Activated T-cell treated with anti-CD3 and anti-CD28 coated beads, Interleukin-2, amount 50 U/mL, for 4 hours (primary cell): Measurements from ENCODE around the gene MKNK2. TPM values are rescaled to one million over a fixed set of nuclear protein-coding genes. Genes with fewer than 3 reads are reported as not detected.
A peak's percentile ranks its signal among the peaks of the same experiment; 100 is the strongest.

Experiments used
- ATAC-seq, 2 donors: fragments of 200-7000 bp; cut with Tn5 transposase; one replicate each; pipeline ENCODE4 v1.10.0; 2021
- DNase-seq: peaks from one replicate; pipeline ENCODE4 v3.0.0-alpha.2; 2020
- H3K27me3 Mint-ChIP-seq: one replicate; pipeline ENCODE4 v1.8.0; 2021; ENCODE audit warnings: low read depth, mixed read lengths
- H3K36me3 Mint-ChIP-seq: one replicate; pipeline ENCODE4 v1.8.0; 2022; ENCODE audit warnings: mixed read lengths; ENCODE audit not compliant: insufficient read depth
- H3K4me1 Mint-ChIP-seq: one replicate; pipeline ENCODE4 v1.8.0; 2021; ENCODE audit warnings: low read depth, mixed read lengths
- H3K4me3 Mint-ChIP-seq: one replicate; pipeline ENCODE4 v1.8.0; 2021; ENCODE audit warnings: mild to moderate bottlenecking, moderate library complexity, mixed read lengths
- H3K9me3 Mint-ChIP-seq: one replicate; pipeline ENCODE4 v1.8.0; 2021; ENCODE audit warnings: mixed read lengths
- total RNA-seq, 3 donors: library from RNA; stranded (reverse); gene quantifications; one replicate each; pipeline ENCODE4 v1.2.1, GENCODE V29; 2021

MKNK2 gene
- total RNA-seq, 3 donors from 2014 or later, result 122 to 130 (median 128) TPM

DNA sequence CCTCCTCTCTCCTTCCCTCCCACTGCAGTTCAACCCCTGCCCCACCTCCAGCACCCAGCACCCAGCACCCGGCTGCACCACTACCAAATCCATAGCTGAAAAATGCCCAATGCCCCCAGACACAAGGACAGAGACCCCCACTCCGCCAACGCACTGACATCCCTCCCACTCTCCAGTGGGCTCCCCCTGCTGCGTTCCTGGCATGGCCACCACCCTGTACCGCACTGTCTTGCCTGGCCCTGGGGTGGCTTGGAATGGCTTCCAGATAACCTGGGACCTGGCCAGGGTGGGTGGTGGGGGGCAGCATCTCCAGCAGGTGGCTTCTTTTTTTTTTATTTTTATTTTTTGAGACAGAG is 5.8 kb upstream of the MKNK2 start:
- no peaks in the 10 kb centered on the region for H3K36me3 Mint-ChIP-seq
- H3K27me3 Mint-ChIP-seq, result no peaks in the 10 kb centered on the region
- DNase-seq (no peak), ATAC-seq (no peak)
- H3K9me3 Mint-ChIP-seq, result no peaks in the 10 kb centered on the region
- peaks cover 53% of the 10 kb centered on the region for H3K4me1 Mint-ChIP-seq
- H3K4me3 Mint-ChIP-seq, result no peak overlapping the region

DNA sequence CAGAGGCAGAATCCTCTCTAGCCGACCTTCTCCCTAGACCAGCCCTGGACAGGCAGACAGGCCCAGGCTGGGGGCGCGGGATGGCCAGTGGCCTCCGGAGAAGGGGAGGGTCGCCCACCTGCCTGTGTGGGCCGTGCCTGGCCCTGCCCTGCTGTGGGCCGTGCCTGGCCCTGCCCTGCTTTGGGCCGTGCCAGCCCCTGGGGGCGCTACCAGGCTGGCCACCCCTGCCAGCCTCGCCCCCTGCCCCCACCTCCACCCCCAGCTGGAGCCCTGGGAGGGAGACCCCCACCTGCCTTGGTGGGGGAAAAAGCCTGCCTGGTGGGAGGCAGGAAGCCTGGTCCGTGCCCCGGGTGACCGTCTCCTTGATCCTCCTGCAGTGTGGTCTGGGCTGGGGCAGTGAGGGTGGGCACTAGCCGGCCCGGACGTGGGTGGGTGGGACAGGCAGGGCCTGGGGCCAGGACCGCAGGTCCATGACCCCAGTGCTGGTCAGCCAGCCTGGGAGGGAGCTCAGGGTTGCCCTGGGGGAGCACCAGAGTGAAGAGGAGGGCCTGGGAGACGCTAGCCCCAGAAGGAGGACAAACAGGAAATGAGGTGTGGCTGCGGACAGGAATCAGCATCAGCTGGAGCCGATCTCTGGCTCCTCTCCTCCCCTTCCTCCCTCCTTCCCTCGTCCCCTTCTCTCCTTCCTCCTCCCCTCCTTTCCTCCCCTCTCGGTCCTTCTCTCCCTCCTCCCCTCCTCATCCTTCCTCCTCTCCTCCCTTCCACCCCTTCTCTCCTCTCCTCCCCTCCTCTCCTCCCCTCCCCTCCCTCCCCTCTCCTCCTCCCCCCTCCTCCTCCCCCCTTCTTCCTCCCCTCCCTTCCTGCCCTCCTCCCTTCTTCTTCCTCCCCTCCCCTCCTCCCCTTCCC is 5.1 kb upstream of the MKNK2 start:
- Mint-ChIP-seq H3K36me3 (no peaks in the 10 kb centered on the region), H3K27me3 (no peaks in the 10 kb centered on the region), H3K4me1 (peaks cover 55% of the 10 kb centered on the region), H3K9me3 (no peaks in the 10 kb centered on the region), H3K4me3 (peak overlapping the region; percentile 42)
- no peak for DNase-seq
- no peak for ATAC-seq

DNA sequence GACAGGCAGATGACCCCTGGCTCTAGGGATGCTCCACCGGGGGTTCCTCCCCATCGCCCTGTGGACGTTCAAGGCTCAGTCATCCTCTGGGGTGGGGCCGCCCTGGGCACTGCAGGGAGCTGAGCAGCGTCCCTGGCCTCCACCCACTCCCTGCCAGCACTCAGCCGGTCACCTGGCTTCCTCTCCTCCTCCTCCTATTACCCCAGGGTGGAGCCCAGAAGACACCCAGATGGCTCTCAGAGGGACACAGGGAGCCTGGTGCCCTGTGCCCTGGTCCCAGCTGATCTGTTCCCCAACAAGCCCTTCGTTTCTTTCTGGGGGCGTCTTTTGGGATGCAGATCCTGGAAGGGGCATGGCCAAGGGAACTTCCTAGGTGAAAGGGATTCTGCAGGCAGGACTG is 3.7 kb upstream of the MKNK2 start:
- H3K36me3 Mint-ChIP-seq, result no peaks in the 10 kb centered on the region
- no peak for DNase-seq
- H3K4me1 Mint-ChIP-seq, result peaks cover 47% of the 10 kb centered on the region
- H3K27me3 Mint-ChIP-seq, result no peaks in the 10 kb centered on the region
- H3K9me3 Mint-ChIP-seq, result no peaks in the 10 kb centered on the region
- ATAC-seq, result no peak
- H3K4me3 Mint-ChIP-seq, result no peak overlapping the region

DNA sequence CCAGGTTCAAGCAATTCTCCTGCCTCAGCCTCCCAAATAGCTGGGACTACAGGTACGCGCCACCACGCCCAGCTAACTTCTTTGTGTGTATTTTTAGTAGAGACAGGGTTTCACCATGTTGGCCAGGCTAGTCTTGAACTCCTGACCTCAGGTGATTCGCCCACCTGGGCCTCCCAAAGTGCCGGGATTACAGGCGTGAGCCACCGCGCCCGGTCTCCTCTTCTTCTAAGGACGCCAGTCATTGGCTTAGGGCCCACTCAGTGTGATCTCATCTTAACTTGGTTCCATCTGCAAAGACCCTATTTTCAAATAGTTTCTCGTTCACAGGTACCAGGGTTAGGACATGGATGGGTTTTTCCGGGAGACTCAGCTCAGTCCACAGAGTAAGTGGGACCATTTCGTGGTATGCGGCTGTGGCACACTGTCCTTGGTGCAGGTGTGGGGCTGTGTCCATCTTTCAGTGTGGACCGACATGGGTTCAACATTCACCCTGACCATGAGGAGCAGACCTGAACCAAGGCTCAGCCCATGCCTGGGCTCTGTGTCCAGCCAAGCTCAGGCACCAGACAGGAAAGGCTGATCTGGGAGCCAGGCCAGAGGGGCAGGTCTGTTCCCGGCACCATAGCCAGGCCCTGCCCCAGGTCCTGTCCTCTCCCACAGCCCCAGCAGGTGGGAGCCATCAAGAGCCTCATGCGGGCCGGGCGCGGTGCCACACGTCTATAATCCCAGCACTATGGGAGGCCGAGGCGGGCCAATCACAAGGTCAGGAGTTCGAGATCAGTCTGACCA is 2.8 kb upstream of the MKNK2 start:
- H3K9me3 Mint-ChIP-seq, result no peaks in the 10 kb centered on the region
- no peaks in the 10 kb centered on the region for H3K27me3 Mint-ChIP-seq
- no peak for ATAC-seq
- peaks cover 49% of the 10 kb centered on the region for H3K4me1 Mint-ChIP-seq
- DNase-seq, result no peak
- H3K36me3 Mint-ChIP-seq, result no peaks in the 10 kb centered on the region
- H3K4me3 Mint-ChIP-seq, result no peak overlapping the region

DNA sequence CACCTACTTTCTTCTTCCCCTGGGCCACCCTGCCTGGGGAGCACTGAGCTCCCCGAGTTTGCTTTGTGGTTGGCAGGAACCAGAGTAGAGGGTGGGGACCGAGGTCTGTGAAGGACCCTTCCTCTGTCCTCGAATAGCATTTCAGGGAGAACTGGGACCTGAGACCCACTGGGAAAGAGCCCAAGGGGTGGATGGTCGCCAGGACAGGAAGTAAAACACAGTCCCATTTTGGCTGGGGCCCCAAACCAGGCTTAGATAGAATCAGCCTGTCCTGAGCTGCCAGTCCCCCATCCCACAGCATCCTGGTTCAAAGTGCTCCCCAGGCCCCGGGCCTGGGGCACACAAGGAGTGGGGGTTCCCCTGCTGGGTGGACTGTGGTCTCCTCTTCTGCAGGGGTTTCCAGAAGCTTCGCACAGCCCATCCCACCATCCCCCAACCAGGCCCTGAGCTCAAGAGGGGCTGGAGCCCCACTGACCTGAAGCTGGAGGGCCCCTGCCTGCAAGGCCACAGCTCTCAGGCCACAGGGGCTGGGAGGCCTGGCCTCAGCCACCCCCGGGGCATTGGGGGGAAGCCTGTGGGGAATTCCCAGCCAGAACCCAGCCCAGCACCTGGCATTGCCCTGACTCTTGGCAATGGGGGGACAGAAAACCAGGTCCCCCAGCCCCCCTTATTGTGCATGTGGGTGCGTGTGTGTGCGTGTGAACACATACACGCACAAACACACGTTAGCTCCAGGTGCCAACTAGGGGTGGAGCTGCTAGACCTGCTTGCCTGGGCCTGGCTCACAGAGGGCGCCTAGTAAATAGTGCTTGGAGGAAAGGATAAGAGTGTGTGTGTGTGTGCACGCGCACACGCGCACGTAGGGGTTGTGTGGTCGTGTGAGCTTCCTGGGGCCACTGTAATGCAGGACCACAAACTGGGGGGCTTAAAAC is 995 bp upstream of the MKNK2 start:
- H3K27me3 Mint-ChIP-seq, result no peaks in the 10 kb centered on the region
- H3K9me3 Mint-ChIP-seq, result no peaks in the 10 kb centered on the region
- no peak for DNase-seq
- H3K4me3 Mint-ChIP-seq, result peak overlapping the region; percentile 74
- no peaks in the 10 kb centered on the region for H3K36me3 Mint-ChIP-seq
- H3K4me1 Mint-ChIP-seq, result peaks cover 47% of the 10 kb centered on the region
- ATAC-seq, result no peak

DNA sequence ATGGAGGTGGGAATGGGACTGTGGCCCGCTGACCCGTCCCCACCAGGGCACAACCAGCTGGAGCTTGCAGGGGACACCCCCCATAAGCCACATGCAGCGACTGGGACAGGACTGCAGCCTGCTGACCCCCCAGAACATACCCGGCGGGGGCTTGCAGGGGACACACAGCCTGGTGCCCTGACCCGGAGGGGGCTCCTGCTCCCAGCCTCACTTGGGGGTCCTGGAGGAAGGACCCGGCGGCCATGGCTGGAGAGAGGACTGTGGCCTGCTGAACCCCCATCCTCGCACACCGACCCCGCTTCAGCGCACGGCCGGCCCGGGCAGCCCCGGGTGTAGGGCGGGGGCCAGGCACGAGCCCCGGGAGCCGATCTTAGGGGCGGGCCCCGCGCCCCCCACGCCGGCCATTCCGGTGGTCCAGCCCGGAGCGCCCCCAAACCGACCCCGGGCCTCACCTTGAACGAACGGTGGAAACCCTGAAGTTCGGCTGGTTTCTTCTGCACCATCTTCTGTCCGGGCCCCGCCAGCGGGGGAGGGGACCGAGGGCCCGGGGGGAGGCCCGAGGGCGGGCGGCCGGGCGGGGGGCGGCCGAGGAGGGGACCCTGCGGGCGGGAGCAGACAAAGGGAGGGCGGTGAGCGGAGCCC is 574 bp downstream of the MKNK2 start:
- no peaks in the 10 kb centered on the region for H3K27me3 Mint-ChIP-seq
- H3K36me3 Mint-ChIP-seq, result no peaks in the 10 kb centered on the region
- H3K4me1 Mint-ChIP-seq, result peaks cover 41% of the 10 kb centered on the region
- H3K9me3 Mint-ChIP-seq, result no peaks in the 10 kb centered on the region
- ATAC-seq (peak; percentile 2 to 5), DNase-seq (no peak)
- peak overlapping the region; percentile 86 for H3K4me3 Mint-ChIP-seq

DNA sequence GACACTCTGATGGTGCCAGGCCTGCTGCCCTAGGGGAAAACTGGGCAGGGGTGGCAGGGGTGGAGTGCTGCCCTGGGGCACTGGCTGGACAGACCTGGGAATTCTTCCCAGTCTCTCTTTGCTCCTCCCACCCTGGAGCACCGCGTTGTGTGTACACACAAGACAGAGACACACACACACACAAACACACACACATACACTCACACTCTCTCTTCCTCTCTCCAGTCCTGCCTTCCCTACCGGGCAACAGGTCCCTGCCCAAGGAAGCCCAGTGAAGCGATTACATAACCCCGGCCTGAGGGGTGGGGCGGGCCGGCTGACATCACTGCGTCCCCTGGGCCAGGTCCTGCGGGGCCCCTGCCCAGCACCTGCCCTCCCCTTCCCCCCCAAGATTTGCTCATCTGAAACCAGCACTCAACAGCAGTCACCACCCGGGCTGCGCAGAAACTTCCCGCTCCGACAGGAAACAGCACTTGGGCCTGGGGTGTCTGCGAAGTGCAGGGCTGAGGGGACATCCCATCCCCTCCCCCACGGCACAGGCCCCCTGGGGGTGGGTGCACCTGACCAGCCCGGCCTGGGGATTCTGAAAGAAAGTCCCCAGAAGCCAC is 1.2 kb downstream of the MKNK2 start:
- peak; percentile 29 to 31 for ATAC-seq
- peak overlapping the region; percentile 86 for H3K4me3 Mint-ChIP-seq
- no peaks in the 10 kb centered on the region for H3K9me3 Mint-ChIP-seq
- peaks cover 38% of the 10 kb centered on the region for H3K4me1 Mint-ChIP-seq
- peak; percentile 49 for DNase-seq
- no peaks in the 10 kb centered on the region for H3K27me3 Mint-ChIP-seq
- H3K36me3 Mint-ChIP-seq, result peaks cover 2% of the 10 kb centered on the region

DNA sequence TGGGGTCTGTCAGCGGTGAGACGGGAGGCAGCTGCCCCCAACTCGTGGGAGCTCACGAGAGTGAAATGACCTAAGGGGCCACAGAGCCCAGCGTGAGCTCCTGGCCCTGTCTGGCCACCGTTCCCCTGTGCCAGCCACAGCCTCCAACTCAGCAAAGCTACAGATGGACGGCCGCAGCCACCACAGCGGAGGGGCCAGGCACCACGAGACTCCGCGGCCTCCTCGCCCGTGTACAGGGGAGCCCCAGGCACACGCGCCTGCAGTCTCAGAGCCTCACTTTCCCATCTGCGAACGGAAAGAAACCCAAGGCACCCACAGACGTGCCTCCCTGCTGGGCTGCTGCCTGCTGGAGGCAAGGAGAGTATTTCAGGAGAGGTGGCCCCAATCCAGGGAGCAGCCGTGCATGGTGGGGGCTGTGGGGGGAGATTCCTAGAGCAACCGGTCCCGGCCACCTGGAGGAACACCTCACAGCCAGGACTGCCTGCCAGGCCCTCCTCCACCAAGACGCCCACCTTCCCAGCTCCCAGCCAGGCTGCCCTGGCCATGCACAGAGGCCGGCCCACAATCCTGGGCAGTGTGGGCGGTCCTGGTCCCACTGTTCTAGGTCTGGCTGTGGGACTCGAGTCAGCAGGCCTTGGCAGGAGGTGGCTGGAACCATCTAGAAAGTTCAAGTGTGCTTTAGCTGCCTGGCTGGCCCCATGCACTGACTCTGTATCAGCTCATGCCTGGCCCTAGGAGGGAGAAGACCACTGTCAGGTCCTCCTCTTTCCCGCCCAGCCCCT is 1.9 kb downstream of the MKNK2 start:
- DNase-seq (no peak), ATAC-seq (no peak)
- Mint-ChIP-seq H3K27me3 (no peaks in the 10 kb centered on the region), H3K4me1 (peaks cover 40% of the 10 kb centered on the region), H3K36me3 (peaks cover 3% of the 10 kb centered on the region), H3K4me3 (peak overlapping the region; percentile 86), H3K9me3 (no peaks in the 10 kb centered on the region)

DNA sequence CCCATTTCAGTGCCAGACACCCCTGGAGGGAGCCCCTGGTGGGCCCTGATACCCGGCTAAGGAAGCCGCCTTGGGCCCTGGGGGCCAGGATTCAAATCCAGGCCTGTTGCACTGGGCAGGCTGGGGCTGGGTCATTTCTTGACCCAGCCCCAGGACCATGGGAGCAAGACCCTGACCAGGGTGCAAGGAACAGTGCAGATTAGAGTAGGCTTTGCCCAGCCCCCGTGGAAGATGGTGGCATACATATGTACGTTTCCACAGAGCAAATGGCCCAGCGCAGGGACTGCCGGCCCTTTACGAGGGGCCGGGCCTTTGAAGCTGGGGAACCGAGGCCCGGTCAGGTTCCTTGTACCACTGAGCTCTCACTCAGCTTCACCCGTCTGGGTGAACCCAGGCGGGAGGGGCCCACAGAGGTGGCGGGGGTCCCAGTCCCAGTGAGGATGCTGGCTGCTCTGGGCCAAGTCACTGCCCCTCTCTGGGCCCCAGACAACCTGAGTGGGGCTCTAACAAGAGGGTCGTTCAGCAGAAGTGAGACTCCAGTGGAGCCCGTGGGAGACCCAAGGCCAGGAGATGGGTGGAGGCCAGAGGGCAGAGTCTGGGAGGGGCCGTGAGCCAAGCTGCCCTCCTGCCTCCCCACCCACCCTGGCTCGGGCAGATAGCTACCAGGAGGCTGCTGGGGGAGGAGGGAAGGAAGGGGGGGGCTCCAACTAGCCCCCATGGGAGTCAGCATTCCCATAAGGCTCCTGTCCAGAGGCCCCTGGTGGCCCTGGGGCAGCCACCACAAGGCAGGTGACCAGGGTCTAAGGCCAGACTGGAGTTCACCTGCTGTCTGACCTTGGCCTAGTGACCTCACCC is 2.7 kb downstream of the MKNK2 start:
- Mint-ChIP-seq H3K4me3 (peak overlapping the region; percentile 86), H3K4me1 (peaks cover 46% of the 10 kb centered on the region), H3K36me3 (peaks cover 5% of the 10 kb centered on the region), H3K9me3 (no peaks in the 10 kb centered on the region), H3K27me3 (no peaks in the 10 kb centered on the region)
- DNase-seq, result no peak
- no peak for ATAC-seq

DNA sequence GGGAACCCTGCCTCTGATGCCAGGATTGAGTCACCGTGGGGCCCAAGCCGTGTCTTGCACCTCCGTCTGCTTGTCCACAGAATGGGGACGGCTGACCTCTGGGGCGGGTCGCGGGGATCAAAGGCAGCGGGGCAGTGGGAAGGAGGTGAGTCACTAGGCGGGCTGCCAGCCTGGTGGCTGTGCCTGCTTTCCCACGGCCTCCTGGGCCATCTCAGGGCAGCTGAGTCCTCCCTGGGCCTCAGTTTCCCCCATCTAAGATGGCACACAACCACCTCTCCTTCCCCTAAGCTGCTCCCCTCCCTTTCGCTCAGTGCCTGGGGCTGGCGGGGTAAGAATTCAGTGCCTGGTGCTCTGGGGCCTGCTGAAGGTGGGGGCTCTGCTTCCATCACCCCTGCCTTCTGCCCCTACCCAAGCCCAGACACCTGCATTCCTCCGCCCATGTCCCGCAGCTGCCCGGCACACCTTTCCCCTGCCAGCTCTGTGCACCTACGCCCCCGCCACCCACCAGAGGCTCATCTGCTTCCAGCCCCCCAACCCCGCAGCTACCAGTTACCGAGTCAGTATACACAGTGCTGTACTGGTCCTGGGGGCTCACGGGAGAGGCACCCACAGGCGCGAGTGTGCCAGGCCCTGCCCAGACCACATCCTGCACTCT is 3.5 kb downstream of the MKNK2 start:
- ATAC-seq (no peak), DNase-seq (no peak)
- Mint-ChIP-seq H3K4me1 (peaks cover 49% of the 10 kb centered on the region), H3K4me3 (peak overlapping the region; percentile 24), H3K9me3 (no peaks in the 10 kb centered on the region), H3K36me3 (peaks cover 6% of the 10 kb centered on the region), H3K27me3 (no peaks in the 10 kb centered on the region)

DNA sequence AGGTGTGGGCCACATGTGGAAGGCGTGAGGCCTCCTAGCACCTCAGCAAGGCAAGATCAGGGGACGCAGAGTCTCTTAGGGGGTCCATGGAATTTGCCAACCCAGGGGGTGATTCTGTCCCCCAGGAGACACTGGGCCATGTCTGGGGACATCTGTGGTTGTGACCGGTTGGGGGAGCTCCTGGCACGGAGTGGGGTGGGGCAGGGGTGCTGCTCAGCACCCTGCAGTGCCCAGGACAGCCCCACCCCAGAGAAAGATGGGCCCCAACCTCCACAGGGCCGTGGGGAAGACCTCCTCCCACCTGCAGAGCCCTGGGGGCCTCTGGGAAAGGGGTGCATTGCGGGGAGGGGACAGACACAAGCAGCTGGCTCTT is 4.0 kb downstream of the MKNK2 start:
- H3K36me3 Mint-ChIP-seq, result peaks cover 6% of the 10 kb centered on the region
- no peak for DNase-seq

More for the DNA sequence above, 4.0 kb downstream of the MKNK2 start:
- H3K4me3 Mint-ChIP-seq, result no peak overlapping the region
- peaks cover 48% of the 10 kb centered on the region for H3K4me1 Mint-ChIP-seq
- no peaks in the 10 kb centered on the region for H3K27me3 Mint-ChIP-seq
- no peak for ATAC-seq
- no peaks in the 10 kb centered on the region for H3K9me3 Mint-ChIP-seq
